ENCODE measurements around the gene CLDN19. TPM values are rescaled to one million over a fixed set of nuclear protein-coding genes. Genes with fewer than 3 reads are reported as not detected.

The CLDN19 gene
- polyA plus RNA-seq, 2 of the 4 experiments (the other 2 are of a cell fraction), result 0.03 TPM; not detected in 1

DNA sequence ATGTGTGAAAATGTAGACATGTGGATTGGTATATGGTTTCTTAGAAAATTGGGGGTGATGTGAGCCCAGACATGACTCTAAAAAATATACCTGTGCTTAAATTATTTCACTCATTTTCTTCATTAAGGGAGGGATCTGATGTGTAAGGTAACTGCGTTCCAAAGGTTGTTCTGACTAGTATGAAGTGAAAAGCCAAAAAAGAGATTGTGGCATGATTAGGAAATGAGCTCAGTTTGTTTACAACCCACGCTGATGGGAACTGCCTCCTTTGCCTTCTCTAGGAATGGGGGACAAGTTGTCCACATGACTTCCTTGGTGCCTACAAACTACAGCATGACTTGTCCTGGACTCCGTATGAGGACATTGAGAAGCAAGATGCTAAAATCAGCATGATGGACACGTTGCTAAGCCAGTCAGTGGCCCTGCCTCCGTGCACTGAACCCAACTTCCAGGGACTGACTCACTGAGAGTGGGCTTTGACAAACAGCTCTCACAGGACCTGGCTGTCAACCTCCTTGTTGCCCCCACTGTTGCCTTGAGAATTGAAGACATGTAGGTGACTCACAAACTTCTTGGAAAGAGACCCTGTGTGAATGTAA, 35.0 kb upstream of the CLDN19 start (continued):
- TF ChIP-seq HMGXB4 (CRISPR knock-in tag; IDR thresholded peaks at IDR 0.05; ENCODE audit: borderline replicate concordance) (no peak), FOSL2 (IDR thresholded peaks at IDR 0.05) (no peak), FOSL2 (CRISPR knock-in tag; IDR thresholded peaks at IDR 0.05) (no peak), NR3C1 (IDR thresholded peaks at IDR 0.05) (no peak)

- ATAC-seq (no peak), FAIRE-seq (no peak), DNase-seq (ENCODE audit: low read depth in 1 of 2, low spot score in 1 of 2) (no peak)
- Histone ChIP-seq H3K27ac (no peak overlapping the region), H3K4me3 (no peak overlapping the region), H3K4me2 (no peak overlapping the region), H3K9me3 (no peaks in the 10 kb centered on the region), H3K4me1 (no peaks in the 10 kb centered on the region)
- POLR2A ChIA-PET, result no interaction called here
- TF ChIP-seq, protein P1, sequence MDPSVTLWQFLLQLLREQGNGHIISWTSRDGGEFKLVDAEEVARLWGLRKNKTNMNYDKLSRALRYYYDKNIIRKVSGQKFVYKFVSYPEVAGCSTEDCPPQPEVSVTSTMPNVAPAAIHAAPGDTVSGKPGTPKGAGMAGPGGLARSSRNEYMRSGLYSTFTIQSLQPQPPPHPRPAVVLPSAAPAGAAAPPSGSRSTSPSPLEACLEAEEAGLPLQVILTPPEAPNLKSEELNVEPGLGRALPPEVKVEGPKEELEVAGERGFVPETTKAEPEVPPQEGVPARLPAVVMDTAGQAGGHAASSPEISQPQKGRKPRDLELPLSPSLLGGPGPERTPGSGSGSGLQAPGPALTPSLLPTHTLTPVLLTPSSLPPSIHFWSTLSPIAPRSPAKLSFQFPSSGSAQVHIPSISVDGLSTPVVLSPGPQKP (IDR thresholded peaks at IDR 0.05; ENCODE audit: low read depth, low read length), result no peak
- TF ChIP-seq NFE2L2 (conservative IDR thresholded peaks at IDR 0.05; ENCODE audit: low read length) (no peak), CBX8 (IDR thresholded peaks at IDR 0.05) (no peak), CHD4 (IDR thresholded peaks at IDR 0.05; ENCODE audit: borderline replicate concordance) (no peak), SMC3 (IDR thresholded peaks at IDR 0.05) (no peak), HOXB13 (CRISPR knock-in tag; IDR thresholded peaks at IDR 0.05; ENCODE audit: low read depth) (no peak), EHMT2 (IDR thresholded peaks at IDR 0.05; ENCODE audit: low read depth) (no peak), FOSL2 (IDR thresholded peaks at IDR 0.05) (no peak), FOSL2 (CRISPR knock-in tag; IDR thresholded peaks at IDR 0.05) (no peak), E2F6 (IDR thresholded peaks at IDR 0.05; ENCODE audit: borderline replicate concordance, low read depth) (no peak), RCOR1 (IDR thresholded peaks at IDR 0.05; ENCODE audit: low read depth, low read length) (no peak), PBX3 (IDR thresholded peaks at IDR 0.05) (no peak), ZFP36 (IDR thresholded peaks at IDR 0.05; ENCODE audit: borderline replicate concordance, partially characterized antibody) (no peak), POLR2A (IDR thresholded peaks at IDR 0.05; ENCODE audit: low read length) (no peak)
- TF ChIP-seq, protein P2, sequence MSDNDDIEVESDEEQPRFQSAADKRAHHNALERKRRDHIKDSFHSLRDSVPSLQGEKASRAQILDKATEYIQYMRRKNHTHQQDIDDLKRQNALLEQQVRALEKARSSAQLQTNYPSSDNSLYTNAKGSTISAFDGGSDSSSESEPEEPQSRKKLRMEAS (IDR thresholded peaks at IDR 0.05), result no peak
- CTCF ChIA-PET, result interaction anchor here (0.9 to 2.6 kb wide), 2 partner anchors 128 to 300 kb away, joined by 3 to 10 read pairs; no protein-coding TSS in a partner anchor
- 92% methylated on average over 2 of the region's 2 CpGs for whole genome bisulfite sequencing (ENCODE audit: missing lambda C conversion rate)
Measured at GRCh38 chr1:42773420-42773819, 33.4 kb upstream of the CLDN19 start.

- POLR2A ChIA-PET, result no interaction called here
- Histone ChIP-seq H3K27ac (no peak overlapping the region), H3K4me3 (no peak overlapping the region), H3K9me3 (no peaks in the 10 kb centered on the region), H3K4me1 (peaks cover 10% of the 10 kb centered on the region; the same call in 2 of the 3 replicates), H3K4me2 (no peak overlapping the region)
- DNase-seq (ENCODE audit: low read depth in 1 of 2, low spot score in 1 of 2), result no peak
- CTCF ChIA-PET, result interaction anchor here (0.6 to 1.0 kb wide), 2 partner anchors 11 to 568 kb away, joined by 3 read pairs; partner anchors contain the start of gene MPL
- TF ChIP-seq PBX3 (IDR thresholded peaks at IDR 0.05), result no peak
- TF ChIP-seq PHF8 (IDR thresholded peaks at IDR 0.05; ENCODE audit: borderline replicate concordance, low read depth), result no peak
- TF ChIP-seq BHLHE40 (IDR thresholded peaks at IDR 0.05; ENCODE audit: low read depth, low read length), result no peak
- TF ChIP-seq EP300 (IDR thresholded peaks at IDR 0.05), result no peak
- TF ChIP-seq TFCP2L1 (CRISPR knock-in tag; IDR thresholded peaks at IDR 0.05), result no peak
- no peak for TF ChIP-seq CHD2 (IDR thresholded peaks at IDR 0.05; ENCODE audit: low read length, partially characterized antibody)
- no peak for TF ChIP-seq KDM5A (IDR thresholded peaks at IDR 0.05)
- no peak for TF ChIP-seq USF2 (IDR thresholded peaks at IDR 0.05)
- ATAC-seq, result no peak
- no peak for FAIRE-seq
- 95% methylated on average over 3 of the region's 3 CpGs for WGBS (ENCODE audit: missing lambda C conversion rate)
Measured at GRCh38 chr1:42769811-42770210, 29.8 kb upstream of the CLDN19 start.

Data from A549 (cell line).